ENCODE data around the gene C10orf88. TPM values are rescaled to one million over a fixed set of nuclear protein-coding genes. Genes with fewer than 3 reads are reported as not detected.
"Not testable (repeated sequence)": the region's sequence is repeated elsewhere in the genome, so short reads cannot be mapped to it uniquely, and the experiment has no call there.

C10orf88 gene
- total and polyA plus RNA-seq, 9 donors: 8.7 to 13.7 (median 12.2) TPM

DNA sequence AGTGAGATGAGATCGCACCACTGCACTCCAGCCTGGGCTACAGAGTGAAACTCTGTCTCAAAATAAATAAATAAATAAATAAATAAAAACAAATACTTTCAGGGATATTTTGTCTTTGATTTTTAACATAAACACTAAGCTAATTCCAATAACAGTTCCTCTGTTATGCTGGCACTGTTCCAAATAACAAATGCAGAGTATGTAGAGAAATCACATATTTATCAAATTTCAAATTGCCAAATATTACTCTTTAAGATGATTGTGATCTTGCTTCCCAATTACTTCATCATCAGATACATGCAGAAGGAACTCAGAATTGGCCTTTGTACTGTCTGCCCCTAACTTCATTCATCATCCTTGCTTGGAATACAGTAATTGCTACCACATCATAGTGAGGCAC lies 23.9 kb downstream of the C10orf88 start:
- Histone ChIP-seq H3K9me3 (replicated peaks; ENCODE audit: control insufficient read depth, low read depth, low read length) (no peaks in the 10 kb centered on the region), H3K27me3 (ENCODE audit: control insufficient read depth, insufficient read depth, low read length) (no peaks in the 10 kb centered on the region), H3K27ac (ENCODE audit: low read length) (no peak overlapping the region), H3K4me1 (ENCODE audit: control insufficient read depth, insufficient read depth, low read length) (no peaks in the 10 kb centered on the region), H3K36me3 (ENCODE audit: control insufficient read depth, insufficient read depth, low read length) (peaks cover 4% of the 10 kb centered on the region), H3K4me3 (ENCODE audit: low read length) (no peak overlapping the region)
- DNase-seq: no peak
- WGBS (ENCODE audit: insufficient coverage): no CpG with 5 or more reads among the region's 1 CpG

DNA sequence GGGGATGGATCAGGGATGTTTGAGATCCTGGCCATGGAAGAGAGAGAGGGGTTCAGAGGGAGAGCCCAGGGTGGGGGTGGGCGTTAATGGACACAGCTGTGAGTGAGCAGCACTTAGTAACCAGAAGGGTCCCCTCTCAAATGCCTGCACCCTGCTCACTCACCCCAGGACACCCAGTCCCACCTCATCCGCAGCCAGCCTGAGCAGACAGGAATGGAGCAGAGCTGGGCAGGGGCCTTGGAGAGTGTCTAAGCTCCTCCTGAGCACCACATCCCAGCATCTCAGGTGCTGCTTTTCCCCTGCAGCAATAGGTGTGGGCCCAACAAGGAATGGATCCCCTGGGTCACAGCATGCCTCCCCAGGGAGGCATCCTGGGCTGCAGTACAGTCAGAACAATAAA lies 38.3 kb downstream of the C10orf88 start:
- Histone ChIP-seq H3K27me3 (ENCODE audit: control insufficient read depth, insufficient read depth, low read length) (no peaks in the 10 kb centered on the region), H3K4me1 (ENCODE audit: control insufficient read depth, insufficient read depth, low read length) (no peaks in the 10 kb centered on the region), H3K4me3 (ENCODE audit: low read length) (no peak overlapping the region), H3K36me3 (ENCODE audit: control insufficient read depth, insufficient read depth, low read length) (no peaks in the 10 kb centered on the region), H3K27ac (ENCODE audit: low read length) (no peak overlapping the region), H3K9me3 (replicated peaks; ENCODE audit: control insufficient read depth, low read depth, low read length) (peaks cover 2% of the 10 kb centered on the region)
- WGBS (ENCODE audit: insufficient coverage): no CpG with 5 or more reads among the region's 2 CpGs
- DNase-seq: no peak

DNA sequence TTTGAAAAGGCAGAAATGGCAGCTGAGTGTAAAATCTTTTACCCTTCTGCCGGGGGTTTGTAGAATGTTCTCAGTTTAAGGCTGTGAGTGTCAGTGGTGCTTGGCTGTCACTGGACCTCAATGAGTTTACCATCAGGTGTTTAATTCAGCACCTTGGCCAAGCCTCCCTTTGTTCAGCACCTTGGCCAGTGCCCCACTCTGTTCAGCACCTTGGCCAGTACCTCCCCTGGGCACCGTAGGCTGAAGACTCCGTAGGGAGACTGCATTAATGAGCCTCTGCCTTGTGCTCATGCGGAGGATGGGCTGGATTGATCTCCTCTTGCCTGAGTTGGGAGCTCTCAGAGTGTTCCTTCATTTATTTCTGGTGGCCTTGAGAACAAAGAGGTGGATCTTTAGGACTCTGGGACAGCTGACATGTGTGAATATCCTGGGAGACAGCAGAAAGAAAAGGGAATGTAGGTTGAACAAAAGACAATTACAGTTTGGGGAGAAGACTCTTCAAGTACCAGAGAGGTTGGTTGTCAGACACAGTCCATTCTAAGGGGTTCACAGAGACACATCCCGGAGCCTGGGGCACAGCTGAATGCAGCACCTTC lies 42.0 kb downstream of the C10orf88 start:
- WGBS (ENCODE audit: insufficient coverage): 12% methylated on average over 4 of the region's 5 CpGs
- Histone ChIP-seq H3K27ac (ENCODE audit: low read length) (no peak overlapping the region), H3K4me3 (ENCODE audit: low read length) (no peak overlapping the region), H3K9me3 (replicated peaks; ENCODE audit: control insufficient read depth, low read depth, low read length) (no peaks in the 10 kb centered on the region), H3K4me1 (ENCODE audit: control insufficient read depth, insufficient read depth, low read length) (no peaks in the 10 kb centered on the region), H3K27me3 (ENCODE audit: control insufficient read depth, insufficient read depth, low read length) (no peaks in the 10 kb centered on the region), H3K36me3 (ENCODE audit: control insufficient read depth, insufficient read depth, low read length) (no peaks in the 10 kb centered on the region)
- DNase-seq: peak; percentile 26

DNA sequence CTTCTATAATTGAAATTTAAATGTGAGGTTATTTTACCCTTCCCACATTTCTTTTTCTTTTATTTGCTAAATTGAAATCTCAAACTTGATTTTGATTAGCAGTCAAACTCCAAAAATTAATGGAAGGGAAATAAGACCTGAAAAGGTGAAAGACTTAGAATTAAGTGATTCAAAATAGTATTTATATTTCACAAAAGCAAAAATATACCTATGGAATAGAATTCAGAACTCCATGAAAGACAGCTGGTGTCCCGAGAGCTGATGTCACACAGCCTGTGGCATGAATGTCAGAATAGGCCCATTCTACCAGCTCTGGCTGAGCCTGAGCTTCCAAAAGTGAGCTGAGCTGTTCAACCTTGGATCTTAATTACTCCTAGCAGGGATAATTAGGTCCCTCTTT lies 43.7 kb downstream of the C10orf88 start, which contains the start of gene FAM24A:
Gene FAM24A, plus strand, starts transcription at position 301 of the 400 bp plus-strand sequence. CDS start 1,025 bp downstream, outside the sequence.
- H3K4me1 ChIP-seq (ENCODE audit: control insufficient read depth, insufficient read depth, low read length): no peaks in the 10 kb centered on the region
- H3K4me3 ChIP-seq (ENCODE audit: low read length): no peak within 1 kb of the TSS
- no peaks in the 10 kb centered on the region for H3K9me3 ChIP-seq (replicated peaks; ENCODE audit: control insufficient read depth, low read depth, low read length)
- no peaks in the 10 kb centered on the region for H3K36me3 ChIP-seq (ENCODE audit: control insufficient read depth, insufficient read depth, low read length)
- no peaks in the 10 kb centered on the region for H3K27me3 ChIP-seq (ENCODE audit: control insufficient read depth, insufficient read depth, low read length)
- WGBS (ENCODE audit: insufficient coverage): 80% methylated on average over 1 of the region's 1 CpG
- no peak for DNase-seq
- H3K27ac ChIP-seq (ENCODE audit: low read length): no peak within 1 kb of the TSS

- not testable (repeated sequence) for H3K4me3 ChIP-seq (ENCODE audit: low read length); H3K9me3 ChIP-seq (replicated peaks; ENCODE audit: control insufficient read depth, low read depth, low read length); H3K4me1 ChIP-seq (ENCODE audit: control insufficient read depth, insufficient read depth, low read length); H3K27ac ChIP-seq (ENCODE audit: low read length); H3K27me3 ChIP-seq (ENCODE audit: control insufficient read depth, insufficient read depth, low read length); H3K36me3 ChIP-seq (ENCODE audit: control insufficient read depth, insufficient read depth, low read length); DNase-seq
- whole genome bisulfite sequencing (ENCODE audit: insufficient coverage): no CpG with 5 or more reads among the region's 4 CpGs
Observed at GRCh38 chr10:122903861-122904260, 50.2 kb downstream of the C10orf88 start.

DNA sequence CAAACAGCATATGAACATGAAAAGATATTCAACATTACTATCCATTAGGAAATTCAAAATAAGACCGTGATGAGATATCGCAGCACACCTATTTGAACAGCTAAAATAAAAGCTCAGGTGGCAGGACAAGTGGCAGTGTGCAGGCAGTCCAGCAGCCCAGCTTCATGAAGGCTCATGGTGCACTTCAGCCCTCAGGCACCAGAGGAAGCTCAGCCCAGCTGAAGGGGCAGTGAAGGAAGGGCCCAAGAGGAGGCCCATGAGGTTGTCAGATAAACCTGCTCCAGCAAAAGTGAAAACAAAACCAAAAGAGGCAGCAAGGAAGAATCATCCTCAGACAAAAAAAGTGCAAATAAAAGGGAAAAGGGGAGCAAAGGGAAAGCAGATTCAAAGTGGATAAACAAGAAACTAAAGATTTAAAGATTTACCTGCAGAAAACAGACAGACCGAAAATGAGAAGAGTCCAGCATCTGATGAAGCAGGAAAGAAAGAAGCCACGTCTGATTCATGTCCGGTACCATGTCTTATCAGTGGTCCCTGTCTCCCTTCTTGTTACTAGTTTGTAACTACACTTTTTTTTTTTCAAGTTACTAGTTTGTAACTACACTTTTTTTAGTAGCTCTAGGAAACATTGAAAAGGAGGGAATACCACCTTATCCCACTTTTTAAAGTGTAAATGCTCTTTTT lies 59.6 kb downstream of the C10orf88 start:
- H3K9me3 ChIP-seq (replicated peaks; ENCODE audit: control insufficient read depth, low read depth, low read length): no peaks in the 10 kb centered on the region
- DNase-seq: no peak
- no CpG with 5 or more reads among the region's 5 CpGs for WGBS (ENCODE audit: insufficient coverage)
- no peaks in the 10 kb centered on the region for H3K27me3 ChIP-seq (ENCODE audit: control insufficient read depth, insufficient read depth, low read length)
- no peaks in the 10 kb centered on the region for H3K36me3 ChIP-seq (ENCODE audit: control insufficient read depth, insufficient read depth, low read length)
- H3K4me1 ChIP-seq (ENCODE audit: control insufficient read depth, insufficient read depth, low read length): no peaks in the 10 kb centered on the region
- no peak overlapping the region for H3K27ac ChIP-seq (ENCODE audit: low read length)
- H3K4me3 ChIP-seq (ENCODE audit: low read length): no peak overlapping the region

DNA sequence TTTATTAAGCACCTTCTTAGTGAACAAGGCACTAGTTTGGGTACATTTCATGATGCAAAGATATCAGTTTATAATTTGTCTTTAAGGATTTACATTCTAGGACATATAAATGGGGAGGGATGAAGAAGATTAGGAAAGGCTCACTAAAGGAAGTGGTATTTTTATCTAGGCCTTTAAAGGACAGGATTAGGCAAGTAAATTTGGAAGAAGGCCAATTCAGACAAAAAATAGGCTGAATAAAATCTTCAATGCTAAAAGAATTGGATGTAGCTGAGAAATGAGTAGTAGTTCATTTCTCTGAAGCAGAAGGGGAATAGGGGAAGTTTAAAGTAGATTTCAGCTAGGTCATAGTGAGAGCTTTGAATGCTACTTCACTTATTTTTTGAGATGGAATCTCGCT lies 69.9 kb downstream of the C10orf88 start:
- no peak for DNase-seq
- no peak overlapping the region for H3K4me3 ChIP-seq (ENCODE audit: low read length)
- 80% methylated on average over 1 of the region's 1 CpG for WGBS (ENCODE audit: insufficient coverage)
- H3K9me3 ChIP-seq (replicated peaks; ENCODE audit: control insufficient read depth, low read depth, low read length): no peaks in the 10 kb centered on the region
- peaks cover 3% of the 10 kb centered on the region for H3K27me3 ChIP-seq (ENCODE audit: control insufficient read depth, insufficient read depth, low read length)
- H3K27ac ChIP-seq (ENCODE audit: low read length): no peak overlapping the region
- peaks cover 4% of the 10 kb centered on the region for H3K4me1 ChIP-seq (ENCODE audit: control insufficient read depth, insufficient read depth, low read length)
- H3K36me3 ChIP-seq (ENCODE audit: control insufficient read depth, insufficient read depth, low read length): no peaks in the 10 kb centered on the region

DNA sequence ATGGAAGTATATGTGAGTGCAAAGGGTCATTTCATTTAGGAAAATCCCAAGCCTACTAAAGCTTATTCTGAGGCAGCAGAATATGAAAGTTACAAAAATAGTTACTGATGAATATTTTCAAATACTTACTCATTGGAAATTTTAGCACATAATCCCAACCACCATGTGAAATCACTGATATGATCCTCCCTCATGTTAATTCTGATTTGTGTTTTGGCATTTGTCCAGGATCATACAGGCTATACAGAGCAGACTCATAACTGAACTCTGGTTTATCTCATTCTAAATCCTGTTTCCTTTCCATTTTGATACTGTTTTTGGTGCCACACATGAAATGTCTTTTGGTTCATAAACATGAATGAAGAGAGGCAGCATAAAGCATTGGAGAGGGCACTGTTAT lies 71.3 kb downstream of the C10orf88 start:
- no peak for DNase-seq
- Histone ChIP-seq H3K36me3 (ENCODE audit: control insufficient read depth, insufficient read depth, low read length) (no peaks in the 10 kb centered on the region), H3K4me3 (ENCODE audit: low read length) (no peak overlapping the region), H3K27me3 (ENCODE audit: control insufficient read depth, insufficient read depth, low read length) (peaks cover 3% of the 10 kb centered on the region), H3K4me1 (ENCODE audit: control insufficient read depth, insufficient read depth, low read length) (peaks cover 7% of the 10 kb centered on the region), H3K27ac (ENCODE audit: low read length) (no peak overlapping the region), H3K9me3 (replicated peaks; ENCODE audit: control insufficient read depth, low read depth, low read length) (no peaks in the 10 kb centered on the region)

Other genes with a start within 250 kb of the C10orf88 start
- 1.0 TPM for gene CUZD1, start 108.4 kb downstream of the C10orf88 start, total RNA-seq
- 1 to 10 TPM in 6 of 8 donors, under 1 TPM in 2; 0.78 to 1.5 (median 1.3) TPM for gene CUZD1, start 108.4 kb downstream of the C10orf88 start, polyA plus RNA-seq (ENCODE audit: insufficient read depth in 1 of 8, insufficient read length in 8 of 8, low replicate concordance in 1 of 8)
- gene FAM24B, start 74.6 kb downstream of the C10orf88 start, total RNA-seq: 2.3 TPM
- gene FAM24B, start 74.6 kb downstream of the C10orf88 start, polyA plus RNA-seq (ENCODE audit: insufficient read depth in 1 of 8, insufficient read length in 8 of 8, low replicate concordance in 1 of 8): 1 to 10 TPM; 1.6 to 4.1 (median 2.9) TPM
- not detected for gene FAM24A, start 43.6 kb downstream of the C10orf88 start, total RNA-seq
- not detected for gene FAM24A, start 43.6 kb downstream of the C10orf88 start, polyA plus RNA-seq (ENCODE audit: insufficient read depth in 1 of 8, insufficient read length in 8 of 8, low replicate concordance in 1 of 8)
- 4.0 TPM for gene PSTK, start 26.2 kb upstream of the C10orf88 start, total RNA-seq
- gene PSTK, start 26.2 kb upstream of the C10orf88 start, polyA plus RNA-seq (ENCODE audit: insufficient read depth in 1 of 8, insufficient read length in 8 of 8, low replicate concordance in 1 of 8): 1 to 10 TPM; 3.8 to 5.8 (median 4.5) TPM
- 5.0 TPM for gene IKZF5, start 54.6 kb upstream of the C10orf88 start, total RNA-seq
- 10 to 100 TPM; 10.6 to 17.9 (median 13.4) TPM for gene IKZF5, start 54.6 kb upstream of the C10orf88 start, polyA plus RNA-seq (ENCODE audit: insufficient read depth in 1 of 8, insufficient read length in 8 of 8, low replicate concordance in 1 of 8)
- gene ACADSB, start 54.8 kb upstream of the C10orf88 start, total RNA-seq: 8.2 TPM
- 10 to 100 TPM in 4 of 8 donors, 1 to 10 TPM in 4; 7.6 to 12.8 (median 9.9) TPM for gene ACADSB, start 54.8 kb upstream of the C10orf88 start, polyA plus RNA-seq (ENCODE audit: insufficient read depth in 1 of 8, insufficient read length in 8 of 8, low replicate concordance in 1 of 8)
- gene HMX3, start 181.7 kb upstream of the C10orf88 start, total RNA-seq: not detected
- gene HMX3, start 181.7 kb upstream of the C10orf88 start, polyA plus RNA-seq (ENCODE audit: insufficient read depth in 1 of 8, insufficient read length in 8 of 8, low replicate concordance in 1 of 8): not detected
- not detected for gene HMX2, start 193.9 kb upstream of the C10orf88 start, total RNA-seq
- not detected for gene HMX2, start 193.9 kb upstream of the C10orf88 start, polyA plus RNA-seq (ENCODE audit: insufficient read depth in 1 of 8, insufficient read length in 8 of 8, low replicate concordance in 1 of 8)
- 66.2 TPM for gene BUB3, start 200.2 kb upstream of the C10orf88 start, total RNA-seq
- 10 to 100 TPM; 55.0 to 70.7 (median 59.4) TPM for gene BUB3, start 200.2 kb upstream of the C10orf88 start, polyA plus RNA-seq (ENCODE audit: insufficient read depth in 1 of 8, insufficient read length in 8 of 8, low replicate concordance in 1 of 8)

All from muscle of leg (tissue), 11 donors.